WERI-Rb-1 (cell line): ENCODE measurements around the gene HOXD8.

Experiments used
- DNase-seq: peaks from one replicate; pipeline ENCODE4 v3.0.0-alpha.2; 2020
- H3K27ac ChIP-seq: fragments of 250-450 bp; sonication (Bioruptor Pico); 2 replicates; pipeline ENCODE4 v1.5.1; 2020; ENCODE audit warnings: mild to moderate bottlenecking, moderate library complexity
- H3K27me3 ChIP-seq: fragments of 250-450 bp; sonication (Bioruptor Pico); 2 replicates; pipeline ENCODE4 v1.5.1; 2021; ENCODE audit warnings: mild to moderate bottlenecking, low read depth, moderate library complexity; ENCODE audit not compliant: insufficient read depth, severe bottlenecking
- H3K36me3 ChIP-seq: fragments of 250-450 bp; sonication (Bioruptor Pico); 2 replicates; pipeline ENCODE4 v1.5.1; 2020; ENCODE audit warnings: mild to moderate bottlenecking, moderate library complexity
- H3K4me3 ChIP-seq: 2 replicates; pipeline ENCODE4 v1.5.1; 2011; ENCODE audit warnings: low read depth, mild to moderate bottlenecking, control low read depth, low read length
- H3K9me3 ChIP-seq: fragments of 250-450 bp; sonication (Bioruptor Pico); 2 replicates; pipeline ENCODE4 v1.5.1; 2021; ENCODE audit warnings: mild to moderate bottlenecking, moderate library complexity; ENCODE audit not compliant: severe bottlenecking
- TF ChIP-seq, protein P1 (sequence below): IDR thresholded peaks from 2 replicates; pipeline ENCODE4 v1.5.1; 2011; ENCODE audit warnings: low read depth, mild to moderate bottlenecking, control low read depth, inconsistent platforms, low read length

The HOXD8 gene

GRCh38 chr2:176154576-176155252, 25.2 kb downstream of the HOXD8 start:
- Histone ChIP-seq H3K36me3 (no peaks in the 10 kb centered on the region), H3K9me3 (peaks cover 4% of the 10 kb centered on the region), H3K27me3 (peaks cover 92% of the 10 kb centered on the region), H3K27ac (no peak overlapping the region), H3K4me3 (no peak overlapping the region)
- TF ChIP-seq, protein P1, sequence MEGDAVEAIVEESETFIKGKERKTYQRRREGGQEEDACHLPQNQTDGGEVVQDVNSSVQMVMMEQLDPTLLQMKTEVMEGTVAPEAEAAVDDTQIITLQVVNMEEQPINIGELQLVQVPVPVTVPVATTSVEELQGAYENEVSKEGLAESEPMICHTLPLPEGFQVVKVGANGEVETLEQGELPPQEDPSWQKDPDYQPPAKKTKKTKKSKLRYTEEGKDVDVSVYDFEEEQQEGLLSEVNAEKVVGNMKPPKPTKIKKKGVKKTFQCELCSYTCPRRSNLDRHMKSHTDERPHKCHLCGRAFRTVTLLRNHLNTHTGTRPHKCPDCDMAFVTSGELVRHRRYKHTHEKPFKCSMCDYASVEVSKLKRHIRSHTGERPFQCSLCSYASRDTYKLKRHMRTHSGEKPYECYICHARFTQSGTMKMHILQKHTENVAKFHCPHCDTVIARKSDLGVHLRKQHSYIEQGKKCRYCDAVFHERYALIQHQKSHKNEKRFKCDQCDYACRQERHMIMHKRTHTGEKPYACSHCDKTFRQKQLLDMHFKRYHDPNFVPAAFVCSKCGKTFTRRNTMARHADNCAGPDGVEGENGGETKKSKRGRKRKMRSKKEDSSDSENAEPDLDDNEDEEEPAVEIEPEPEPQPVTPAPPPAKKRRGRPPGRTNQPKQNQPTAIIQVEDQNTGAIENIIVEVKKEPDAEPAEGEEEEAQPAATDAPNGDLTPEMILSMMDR = no peak
- DNase-seq = no peak

GRCh38 chr2:176155356-176156044, 26.0 kb downstream of the HOXD8 start:
- Histone ChIP-seq H3K27me3 (peaks cover 92% of the 10 kb centered on the region), H3K36me3 (no peaks in the 10 kb centered on the region), H3K9me3 (peaks cover 12% of the 10 kb centered on the region), H3K27ac (no peak overlapping the region), H3K4me3 (no peak overlapping the region)
- TF ChIP-seq, protein P1 = no peak
- no peak for DNase-seq

DNA sequence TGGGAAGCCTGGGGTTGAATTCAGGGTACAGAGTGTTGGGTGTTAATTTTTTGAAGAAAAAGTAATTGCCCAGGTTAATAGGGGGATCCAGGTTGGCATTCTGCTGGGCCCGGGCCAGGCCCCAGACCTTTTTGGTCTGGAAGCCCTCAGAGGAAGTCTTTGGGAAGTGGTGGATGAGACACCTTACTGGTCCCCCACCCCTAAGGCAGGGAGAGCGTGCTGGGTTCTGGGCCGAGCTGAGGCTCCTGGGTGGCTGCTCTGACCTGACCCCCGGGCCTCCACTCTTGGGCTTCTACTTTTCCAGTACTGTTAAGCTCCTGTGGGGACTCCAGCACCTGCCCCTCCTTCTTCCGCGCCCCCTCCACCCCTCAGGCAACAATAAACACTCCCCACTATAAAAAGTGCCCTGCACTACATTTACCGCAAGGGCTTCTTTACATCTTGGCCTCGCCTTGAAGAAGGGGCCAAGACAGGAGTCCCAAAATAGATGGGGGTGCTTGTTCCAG, 26.8 kb downstream of the HOXD8 start:
- TF ChIP-seq, protein P1 = no peak
- no peak overlapping the region for H3K27ac ChIP-seq
- peaks cover 19% of the 10 kb centered on the region for H3K9me3 ChIP-seq
- H3K27me3 ChIP-seq = peaks cover 92% of the 10 kb centered on the region
- H3K36me3 ChIP-seq = no peaks in the 10 kb centered on the region
- no peak overlapping the region for H3K4me3 ChIP-seq
- no peak for DNase-seq

DNA sequence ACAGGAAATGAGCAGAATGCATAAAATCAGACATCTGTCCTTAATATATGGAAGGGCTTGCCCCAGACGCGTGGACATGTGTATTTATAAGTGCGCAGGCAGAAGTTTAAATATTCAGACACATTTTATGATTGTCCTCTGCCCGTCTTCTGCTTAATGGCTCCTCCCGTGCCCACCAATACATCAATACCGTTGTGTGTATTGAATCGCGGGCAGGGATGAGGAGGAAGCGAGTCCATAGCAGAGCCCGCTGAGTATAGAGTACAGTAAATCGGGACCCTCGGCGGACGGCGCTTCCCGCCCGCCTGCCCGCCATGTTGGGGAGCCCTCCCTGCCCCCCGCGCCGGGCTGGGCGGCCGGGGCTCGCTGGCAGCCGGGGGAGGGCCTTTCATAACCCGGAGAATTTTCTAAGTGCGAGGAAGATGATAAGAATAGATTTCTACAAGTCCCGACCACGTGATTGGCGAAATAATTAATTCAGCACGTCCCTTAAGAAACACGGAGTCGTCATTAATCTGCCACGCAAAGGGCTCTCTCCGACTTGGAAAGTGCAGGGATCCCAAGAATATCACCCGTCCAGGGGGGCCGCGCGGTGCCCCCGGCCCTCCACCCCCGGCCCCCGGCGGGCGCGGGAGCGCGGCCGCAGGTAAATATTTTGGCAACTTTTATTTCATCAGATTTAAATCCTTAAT, 27.4 kb downstream of the HOXD8 start, which contains the start of gene HOXD3:
Gene HOXD3, plus strand, starts transcription at position 501 of the 692 bp plus-strand sequence. CDS start 11,808 bp downstream, outside the sequence.
- H3K27ac ChIP-seq = no peak within 1 kb of the TSS
- TF ChIP-seq, protein P1 = no peak
- no peaks in the 10 kb centered on the region for H3K36me3 ChIP-seq
- peak within 1 kb of the TSS; percentile 31 for H3K4me3 ChIP-seq
- peaks cover 19% of the 10 kb centered on the region for H3K9me3 ChIP-seq
- peaks cover 92% of the 10 kb centered on the region for H3K27me3 ChIP-seq
- DNase-seq = no peak

DNA sequence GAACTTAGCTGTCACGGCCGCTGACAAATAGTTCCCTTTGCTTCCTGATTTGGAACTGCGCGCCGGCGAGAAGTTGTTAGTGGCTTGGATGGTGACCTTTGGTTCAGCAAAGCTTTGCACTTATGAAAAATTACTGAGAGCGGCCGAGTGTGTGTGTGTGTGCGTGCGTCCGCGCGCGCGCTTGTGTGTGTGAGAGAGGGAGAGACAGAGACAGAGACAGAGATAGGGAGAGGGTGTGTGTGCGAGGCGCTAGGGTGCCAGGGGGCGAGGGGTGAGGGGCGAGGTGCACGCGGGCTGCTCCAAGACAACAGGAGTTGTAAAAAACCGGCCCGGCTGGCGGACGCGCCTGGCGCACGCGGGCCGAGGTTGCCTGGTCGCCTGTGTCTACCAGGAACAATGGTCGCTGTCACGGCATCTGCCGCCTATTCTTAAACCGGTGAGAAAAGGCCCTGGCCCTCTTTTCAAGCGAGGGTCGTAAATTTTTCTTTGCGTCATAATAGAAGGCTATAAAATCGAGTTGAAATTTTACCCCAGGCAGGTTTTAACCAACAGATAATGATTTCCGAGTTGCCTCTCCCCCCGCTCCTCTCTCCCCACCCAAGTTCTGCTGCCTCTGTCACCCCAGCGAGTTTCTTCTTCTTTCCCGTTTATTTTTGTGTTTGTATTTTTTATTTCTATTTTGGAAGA, 28.1 kb downstream of the HOXD8 start:
- DNase-seq = no peak
- Histone ChIP-seq H3K27me3 (peaks cover 94% of the 10 kb centered on the region), H3K36me3 (no peaks in the 10 kb centered on the region), H3K9me3 (peaks cover 19% of the 10 kb centered on the region), H3K4me3 (peak overlapping the region; percentile 31), H3K27ac (no peak overlapping the region)
- TF ChIP-seq, protein P1 = no peak
